UCSD-AML1 (cell line): ENCODE results near the gene SIPA1L3.

Source experiments
- DNase-seq: peaks from one replicate; lab custom pipeline; 2025; ENCODE audit not compliant: unreplicated experiment; lab: John Stamatoyannopoulos, UW

The SIPA1L3 gene

DNA sequence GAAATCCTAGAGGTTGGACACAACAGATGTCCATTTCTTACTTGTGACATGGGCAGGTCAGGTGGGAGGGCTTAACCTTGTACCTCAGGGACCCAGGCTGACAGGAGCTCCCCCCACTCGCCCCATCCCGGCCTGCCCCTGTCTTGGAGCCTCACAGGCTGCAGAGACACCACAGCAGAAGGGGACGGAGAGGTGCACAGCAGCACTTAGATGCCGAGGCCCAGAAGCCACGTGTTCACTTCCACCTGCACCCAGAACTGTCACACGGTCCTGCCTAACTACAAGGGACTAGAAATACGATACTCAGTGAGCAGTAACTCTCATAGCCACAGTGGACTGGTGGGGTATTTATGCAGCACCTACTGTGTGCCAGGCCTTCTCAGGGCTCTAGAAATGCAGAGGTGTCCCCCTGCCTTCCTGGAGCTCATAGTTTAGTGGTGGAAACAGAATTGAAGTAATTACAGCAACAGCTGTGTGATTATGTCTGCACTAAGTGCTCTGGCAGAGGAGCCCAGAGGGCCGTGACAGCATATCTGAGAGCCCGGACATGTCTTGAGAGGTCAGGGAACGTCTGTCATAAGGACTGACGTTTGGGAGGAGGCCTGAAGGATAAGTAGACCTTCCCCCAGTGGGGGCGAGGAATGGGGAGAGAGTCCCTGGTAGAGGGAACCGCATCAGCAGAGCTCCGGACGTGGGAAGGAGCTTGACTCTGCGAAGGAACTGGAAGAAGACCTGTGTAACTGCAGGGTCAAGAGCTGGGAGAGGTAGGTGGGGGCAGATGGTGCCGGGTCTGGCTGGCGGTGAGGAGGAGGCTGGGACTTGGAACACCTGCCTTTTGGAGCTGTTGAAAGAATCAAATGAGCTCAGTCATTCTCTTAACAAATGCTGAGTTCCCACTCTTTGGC lies 130.0 kb downstream of the SIPA1L3 start:
- no peak for DNase-seq

DNA sequence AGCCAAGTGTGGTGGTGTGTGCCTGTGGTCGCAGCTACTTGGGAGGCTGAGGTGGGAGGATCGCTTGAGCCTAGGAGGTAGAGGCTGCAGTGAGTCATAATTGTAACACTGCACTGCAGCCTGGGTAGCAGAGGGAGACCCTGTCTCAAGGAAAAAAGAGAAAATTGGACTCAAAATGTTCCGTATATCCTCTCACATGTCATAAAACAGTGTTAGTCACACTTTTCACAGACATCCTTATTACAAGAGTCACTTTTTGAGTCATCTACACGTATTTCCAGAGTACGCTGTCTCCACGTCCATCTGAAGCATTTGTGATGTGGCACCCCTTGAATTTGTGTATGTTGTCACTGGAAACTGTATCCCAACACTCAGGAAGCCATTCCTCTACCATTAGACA lies 133.0 kb downstream of the SIPA1L3 start:
- DNase-seq: no peak

DNA sequence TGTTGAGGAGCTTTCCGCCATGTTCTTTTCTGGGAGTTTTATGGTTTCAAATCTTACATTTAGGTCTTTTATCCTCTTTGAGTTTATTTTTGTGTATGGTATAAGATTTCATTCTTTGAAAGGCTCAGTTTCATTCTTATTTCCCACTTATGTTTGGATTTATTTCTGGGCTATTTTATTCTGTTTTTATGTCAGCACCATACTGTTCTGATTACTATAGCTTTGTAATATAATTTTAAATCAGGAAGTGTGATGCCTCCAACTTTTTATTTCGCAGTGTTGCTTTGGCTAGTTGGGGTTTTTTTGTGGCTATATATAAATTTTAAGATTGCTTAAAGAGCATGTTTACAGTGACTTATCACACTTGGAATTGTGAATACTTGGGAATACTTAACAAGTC lies 135.1 kb downstream of the SIPA1L3 start:
- DNase-seq: no peak

DNA sequence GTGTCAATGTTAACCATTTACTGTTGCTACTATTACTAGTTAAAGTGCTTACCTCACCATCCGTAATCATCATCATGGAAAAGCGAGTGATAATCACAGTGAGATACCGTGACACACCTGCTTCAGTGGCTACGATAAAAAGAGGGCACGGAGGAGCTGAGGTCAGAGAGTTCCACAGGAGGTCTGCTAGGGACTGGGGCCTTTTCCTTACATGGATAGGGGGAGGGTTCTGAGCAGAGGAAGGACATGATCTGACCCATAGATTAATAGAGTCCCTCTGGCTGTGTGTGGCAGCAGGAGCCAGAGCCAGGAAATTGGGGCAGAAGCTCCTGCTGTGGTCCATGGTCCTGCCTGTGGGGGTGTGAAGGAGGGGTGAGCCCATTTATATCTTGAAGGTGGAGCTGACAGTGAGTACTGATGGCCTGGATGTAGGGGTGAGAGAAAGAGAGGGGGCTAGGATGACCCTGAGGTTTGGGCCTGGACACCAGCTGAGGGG lies 136.7 kb downstream of the SIPA1L3 start:
- DNase-seq: peak; percentile 39

DNA sequence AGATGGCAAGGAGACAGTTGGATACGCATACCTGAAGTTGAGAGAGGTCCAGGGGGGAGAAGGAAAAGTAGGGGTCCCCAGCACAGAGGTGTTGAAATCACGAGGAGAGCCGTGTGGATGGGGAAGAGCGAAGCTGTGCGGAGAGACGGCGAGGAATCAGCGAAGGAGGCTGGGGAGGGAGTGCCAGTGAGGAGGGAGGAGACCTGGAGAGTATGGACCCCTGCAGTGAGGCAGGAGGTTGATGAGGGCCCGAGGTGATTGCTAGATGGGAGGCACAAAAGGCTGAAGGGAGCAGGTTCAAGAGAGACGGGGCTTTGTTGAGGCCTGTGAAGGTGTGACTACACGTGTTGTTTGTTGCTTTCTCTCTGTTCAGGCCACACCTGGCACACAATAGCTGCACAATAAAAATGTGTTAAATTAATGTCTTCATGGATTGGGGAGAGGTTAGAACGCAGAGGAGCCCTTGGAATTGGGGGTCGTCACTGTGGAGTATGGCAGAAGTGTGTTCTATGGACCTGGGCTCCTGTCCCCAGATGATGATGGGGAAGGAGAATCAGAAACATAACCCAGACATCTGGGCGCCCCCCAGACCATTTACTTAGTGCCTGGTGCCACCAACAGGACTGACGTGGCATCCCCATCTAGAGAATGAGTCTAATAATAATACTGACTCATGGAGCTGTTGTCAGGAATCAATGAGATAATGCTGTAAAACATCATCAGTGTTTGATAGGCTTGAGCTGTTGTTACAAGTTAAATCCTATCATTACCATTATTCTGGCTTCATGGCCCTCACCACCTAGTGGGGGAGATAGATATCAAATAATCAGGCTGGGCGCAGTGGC lies 137.5 kb downstream of the SIPA1L3 start:
- DNase-seq: peak; percentile 49

GRCh38 chr19:38045554-38046253 lies 138.7 kb downstream of the SIPA1L3 start:
- DNase-seq: no peak

GRCh38 chr19:38046254-38047048 lies 139.4 kb downstream of the SIPA1L3 start:
- DNase-seq: no peak

GRCh38 chr19:38047049-38047438 lies 140.0 kb downstream of the SIPA1L3 start:
- DNase-seq: no peak

- no peak for DNase-seq
Observed at GRCh38 chr19:38047641-38048040, 140.6 kb downstream of the SIPA1L3 start.

- no peak for DNase-seq
Observed at GRCh38 chr19:38049105-38049649, 142.2 kb downstream of the SIPA1L3 start.

GRCh38 chr19:38055010-38055409 lies 148.0 kb downstream of the SIPA1L3 start:
- DNase-seq: no peak

DNA sequence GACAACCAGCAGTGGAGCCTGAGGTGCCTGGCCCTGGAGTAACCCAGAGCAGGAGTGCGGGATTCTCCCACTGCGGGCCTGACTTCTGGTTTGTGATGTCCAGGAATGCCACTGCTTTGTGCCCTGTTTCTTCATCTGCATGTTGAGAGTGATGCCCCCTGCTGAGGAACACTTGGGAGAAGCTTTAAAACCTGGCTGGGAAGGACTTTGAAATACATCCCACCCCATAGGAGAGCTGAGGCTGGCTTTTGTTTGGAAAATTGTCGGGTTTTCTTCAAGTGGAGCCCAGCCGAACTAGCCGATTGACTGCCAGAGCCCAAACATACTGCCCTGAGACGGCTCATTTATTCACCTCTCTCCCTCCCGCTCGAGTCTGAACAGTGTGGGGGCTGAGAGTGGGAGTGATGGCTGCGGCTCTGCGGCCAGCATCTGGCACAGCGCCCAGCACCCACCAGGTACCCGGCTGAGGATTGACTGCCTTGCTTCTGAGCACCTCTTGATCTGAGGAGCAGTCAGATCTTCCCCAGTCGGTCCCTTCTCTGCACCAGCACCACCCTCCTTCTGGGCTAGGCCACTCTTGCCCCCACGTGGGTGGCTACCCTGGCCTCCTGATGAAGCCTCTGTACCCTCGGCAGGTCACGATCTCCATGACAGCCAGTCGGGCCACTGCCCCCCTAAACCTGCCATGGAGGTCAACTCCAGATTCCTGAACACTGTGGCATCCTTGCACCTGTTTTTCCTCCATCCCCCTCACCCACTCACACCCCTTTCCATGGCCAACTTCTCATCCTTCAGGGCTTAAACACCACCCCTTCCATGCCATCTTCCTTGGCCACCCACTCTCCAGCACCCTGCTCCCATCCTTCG lies 148.9 kb downstream of the SIPA1L3 start:
- DNase-seq: no peak

DNA sequence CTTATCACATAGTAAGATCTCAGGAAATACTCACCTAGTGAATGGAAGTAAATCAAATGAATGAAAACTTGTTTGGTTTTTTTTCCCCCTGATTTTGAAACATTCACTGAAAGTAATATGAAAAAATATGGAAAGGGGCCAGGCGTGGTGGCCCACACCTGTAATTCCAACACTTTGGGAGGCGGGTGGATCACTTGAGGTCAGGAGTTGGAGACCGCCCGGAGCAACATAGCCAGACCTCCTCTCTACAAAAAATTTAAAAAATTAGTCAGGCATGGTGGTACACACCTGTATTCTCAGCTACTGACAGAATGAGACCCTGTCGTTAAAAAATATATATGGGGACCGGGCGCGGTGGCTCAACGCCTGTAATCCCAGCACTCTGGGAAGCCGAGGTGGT lies 149.6 kb downstream of the SIPA1L3 start:
- no peak for DNase-seq

GRCh38 chr19:38057959-38058690 lies 151.1 kb downstream of the SIPA1L3 start:
- no peak for DNase-seq

DNA sequence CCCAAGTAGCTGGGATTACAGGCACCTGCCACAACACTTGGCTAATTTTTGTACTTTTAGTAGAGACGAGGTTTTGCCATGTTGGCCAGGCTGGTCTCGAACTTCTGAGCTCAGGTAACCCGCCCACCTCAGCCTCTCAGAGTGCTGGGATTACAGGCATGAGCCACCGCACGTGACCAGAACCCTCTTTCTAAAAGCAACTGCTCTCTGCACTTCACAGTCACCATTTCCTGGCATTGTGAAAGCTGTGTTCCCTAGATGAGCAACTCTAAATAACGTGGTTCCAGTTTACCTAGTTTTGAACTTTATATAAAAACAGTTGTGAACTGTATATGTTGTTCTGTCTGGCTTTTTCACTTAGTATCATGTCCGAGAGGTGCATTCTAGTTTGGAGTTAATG lies 152.9 kb downstream of the SIPA1L3 start:
- DNase-seq: no peak

DNA sequence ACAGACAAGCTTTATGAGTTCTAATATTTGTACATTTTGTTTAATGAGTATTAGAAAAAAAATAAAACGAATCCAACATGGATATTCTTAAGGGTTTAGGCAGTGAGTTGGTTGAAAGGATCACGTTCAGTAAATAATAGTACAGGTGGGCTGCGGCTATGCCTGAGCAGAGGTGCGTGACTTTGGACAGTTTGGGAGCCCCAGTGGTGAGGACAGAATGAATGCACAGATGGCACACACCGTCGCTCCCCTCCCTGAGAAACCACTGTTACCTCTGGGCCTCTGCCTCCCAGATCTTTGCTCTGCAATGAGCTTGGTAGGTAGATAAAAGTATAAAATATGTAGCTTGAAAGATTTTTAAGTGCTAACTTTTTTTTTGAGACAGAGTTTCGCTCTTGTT lies 153.3 kb downstream of the SIPA1L3 start:
- DNase-seq: no peak

DNA sequence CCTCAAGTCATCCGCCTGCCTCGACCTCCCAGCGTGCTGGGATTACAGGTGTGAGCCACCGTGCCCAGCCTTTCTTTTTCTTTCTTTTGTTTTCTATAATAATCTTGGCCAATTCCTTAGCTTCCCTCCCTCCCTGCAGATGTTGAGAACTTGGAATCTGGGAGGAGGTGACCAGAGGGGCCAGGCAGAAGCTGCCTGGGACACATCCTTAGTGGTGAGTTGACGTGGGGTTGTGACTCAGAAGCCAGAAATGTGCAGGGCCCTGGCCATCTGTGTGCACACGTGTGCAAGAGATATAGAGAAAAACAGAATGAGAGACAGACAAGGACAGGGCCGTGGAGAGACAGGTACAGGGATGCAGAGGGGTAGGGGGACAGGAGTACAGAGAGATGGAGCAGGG lies 154.3 kb downstream of the SIPA1L3 start:
- no peak for DNase-seq

GRCh38 chr19:38062959-38063761 lies 156.2 kb downstream of the SIPA1L3 start:
- no peak for DNase-seq
